Suprapubic skin (tissue), 2 donors: ENCODE measurements around the gene FBXL3.

Source experiments
- EP300 ChIP-seq: sonication (generic); formaldehyde crosslinking; IDR thresholded peaks from one replicate; pipeline ENCODE4 v1.6.1; 2017; ENCODE audit warnings: antibody characterized with exemption
- POLR2A ChIP-seq, 2 donors: fragments of 450-650 bp; IDR thresholded peaks; one replicate each; pipeline ENCODE4 v1.6.1; 2017; ENCODE audit warnings: antibody characterized with exemption in 2 of 2, mild to moderate bottlenecking in 2 of 2, moderate library complexity in 2 of 2

- no peak for TF ChIP-seq POLR2A (IDR thresholded peaks at IDR 0.05)
- TF ChIP-seq EP300 = no peak
These were observed 35.5 kb downstream of the FBXL3 start for GRCh38 chr13:76991432-76991795.
